KOPT-K1 (cell line): Measurements from ENCODE around the gene YIPF2.

Experiments
- H3K27ac ChIP-seq: fragments of 200-600 bp; sonication (generic); 2 replicates; pipeline ENCODE4 v1.5.1; 2016; ENCODE audit warnings: antibody characterized with exemption, mild to moderate bottlenecking, low read depth, low read length; ENCODE audit not compliant: poor library complexity, severe bottlenecking
- H3K36me3 ChIP-seq: fragments of 200-600 bp; sonication (generic); 2 replicates; pipeline ENCODE4 v1.5.1; 2017; ENCODE audit warnings: antibody characterized with exemption, mild to moderate bottlenecking, low read length, moderate library complexity; ENCODE audit not compliant: insufficient read depth
- H3K9me3 ChIP-seq: fragments of 200-600 bp; sonication (generic); 2 replicates; pipeline ENCODE4 v1.5.1; 2017; ENCODE audit warnings: antibody characterized with exemption, low read length, mild to moderate bottlenecking; ENCODE audit not compliant: insufficient read depth, poor library complexity, severe bottlenecking

The YIPF2 gene

DNA sequence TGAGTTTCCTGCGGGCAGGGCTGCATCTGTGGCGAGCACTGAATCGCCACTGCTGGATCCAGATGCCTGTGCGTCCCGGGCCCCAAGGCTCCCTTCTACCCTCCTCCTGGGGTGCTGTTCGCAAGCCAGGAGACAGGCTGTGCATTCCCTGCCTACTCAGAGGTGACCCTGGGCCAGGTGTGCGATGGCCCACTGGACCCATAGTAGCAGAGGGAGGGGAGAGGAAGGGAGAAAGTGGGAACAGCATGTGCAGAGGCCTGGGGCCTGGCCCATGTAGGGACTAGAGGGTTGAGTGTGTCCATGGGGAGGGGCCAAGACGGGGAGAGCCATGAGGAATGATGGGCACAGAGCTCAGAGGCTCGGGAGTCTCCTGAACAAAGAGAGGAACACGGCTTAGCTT is 29.8 kb downstream of the YIPF2 start:
- Histone ChIP-seq H3K9me3 (peaks cover 9% of the 10 kb centered on the region), H3K36me3 (0 out of 2 replicates have a peak, but pooled peaks cover 5% of the 10 kb centered on the region), H3K27ac (no peak overlapping the region)

DNA sequence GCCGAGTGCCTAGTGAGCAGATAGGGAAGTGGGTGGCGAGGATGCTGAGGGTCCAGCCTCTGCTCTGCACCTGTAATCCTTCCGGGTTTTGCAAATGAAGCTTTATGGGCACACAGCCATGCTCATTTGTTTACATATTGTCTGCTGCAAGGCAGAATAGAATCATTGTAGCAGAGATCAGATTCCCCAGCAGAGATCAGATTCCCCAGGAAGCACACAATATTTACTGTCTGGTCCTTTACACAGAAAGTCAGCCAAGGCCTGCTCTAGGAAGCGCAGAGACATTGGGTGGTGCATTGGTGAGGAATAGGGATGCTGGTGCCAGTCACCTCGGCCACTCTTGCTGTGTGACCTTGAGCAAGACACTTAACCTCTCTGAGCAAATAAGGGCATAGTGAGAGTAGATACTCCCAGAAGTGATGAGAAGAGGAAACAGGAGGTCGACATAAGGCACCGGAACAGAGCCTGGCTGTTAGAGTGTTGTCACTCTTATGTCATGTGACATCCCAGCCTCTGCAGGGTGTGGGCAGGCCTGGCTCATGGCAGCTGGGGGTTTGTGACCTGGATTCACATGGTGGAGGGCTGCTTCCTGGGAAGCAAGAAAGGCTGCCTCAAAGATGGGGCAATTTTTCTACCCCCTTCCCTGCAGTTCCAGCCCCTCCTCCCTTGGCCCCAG is 31.4 kb downstream of the YIPF2 start:
- Histone ChIP-seq H3K36me3 (0 out of 2 replicates have a peak, but pooled peaks cover 5% of the 10 kb centered on the region), H3K9me3 (no peaks in the 10 kb centered on the region), H3K27ac (no peak overlapping the region)

DNA sequence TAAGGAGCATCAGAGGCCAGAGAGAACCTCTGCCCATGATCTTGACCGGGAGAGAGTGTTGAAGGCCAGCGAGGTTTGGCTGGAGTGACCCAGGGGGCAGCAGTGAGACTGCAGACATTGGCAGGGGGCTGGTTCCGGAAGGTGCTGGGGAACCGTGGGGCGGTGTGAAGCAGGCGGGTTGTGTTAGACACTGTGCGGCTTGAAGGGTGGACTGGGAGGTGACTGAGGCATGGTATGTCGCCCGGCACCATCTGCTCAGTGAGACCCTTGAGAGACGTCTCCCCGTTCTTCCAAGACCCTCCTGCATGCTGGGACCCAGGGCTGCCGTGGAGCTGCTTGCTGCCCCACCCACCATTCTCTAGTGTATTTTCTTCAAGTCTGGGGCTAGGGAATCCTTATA is 32.5 kb downstream of the YIPF2 start:
- Histone ChIP-seq H3K36me3 (0 out of 2 replicates have a peak, but pooled peaks cover 5% of the 10 kb centered on the region), H3K9me3 (no peaks in the 10 kb centered on the region), H3K27ac (no peak overlapping the region)

DNA sequence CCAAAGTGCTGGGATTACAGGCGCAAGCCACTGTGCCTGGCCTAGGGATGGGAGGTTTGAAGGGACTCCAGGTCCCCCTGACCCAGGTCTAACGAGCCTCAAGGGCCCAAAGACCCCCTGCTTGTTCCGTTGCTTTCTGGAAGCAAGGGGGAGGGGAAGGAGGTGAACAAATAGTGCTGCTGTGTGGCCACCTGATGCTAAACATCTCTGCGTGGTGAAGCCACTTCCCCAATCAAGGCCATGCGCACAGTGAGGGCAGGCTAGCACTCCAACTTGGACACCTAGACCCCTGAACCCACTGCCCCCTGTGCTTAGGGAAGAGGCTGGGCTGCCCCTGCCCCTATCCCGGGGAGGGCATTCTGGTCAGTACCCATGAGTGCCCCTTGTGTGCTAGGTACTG is 33.1 kb downstream of the YIPF2 start:
- no peak overlapping the region for H3K27ac ChIP-seq
- H3K9me3 ChIP-seq = no peaks in the 10 kb centered on the region
- 0 out of 2 replicates have a peak, but pooled peaks cover 5% of the 10 kb centered on the region for H3K36me3 ChIP-seq

DNA sequence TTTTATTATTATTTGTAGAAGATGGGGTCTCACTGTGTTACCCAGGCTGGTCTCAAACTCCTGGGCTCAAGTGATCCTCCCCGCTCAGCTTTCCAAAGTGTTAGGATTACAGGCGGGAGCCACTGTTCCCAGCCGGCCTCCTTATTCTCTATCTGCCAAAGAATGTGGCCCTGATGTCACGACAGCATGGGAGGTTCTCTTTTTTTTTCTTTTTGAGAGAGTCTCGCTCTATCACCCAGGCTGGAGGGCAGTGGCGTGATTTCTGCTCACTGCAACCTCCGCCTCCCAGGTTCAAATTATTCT is 33.6 kb downstream of the YIPF2 start:
- H3K27ac ChIP-seq = no peak overlapping the region

DNA sequence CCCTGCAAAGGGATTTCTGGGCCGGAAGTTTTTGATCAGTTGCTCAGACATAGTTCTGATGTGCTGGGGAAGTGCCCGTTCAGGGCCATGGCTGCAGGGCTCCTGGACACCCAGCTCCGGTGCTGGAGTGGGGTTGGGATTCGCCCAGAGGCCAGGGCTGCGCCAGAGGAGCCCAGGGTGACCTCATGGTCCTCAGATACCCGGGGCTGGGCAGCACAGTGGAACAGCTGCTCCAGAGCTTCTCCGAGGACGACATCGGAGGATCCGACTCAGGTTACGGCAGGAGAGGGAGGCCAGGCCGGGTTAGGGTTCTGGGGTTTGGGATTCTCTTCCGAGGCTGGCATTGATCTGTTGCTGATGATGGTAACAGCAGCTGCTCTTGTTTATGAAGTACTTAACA is 36.2 kb downstream of the YIPF2 start:
- H3K36me3 ChIP-seq = 0 out of 2 replicates have a peak, but pooled peaks cover 5% of the 10 kb centered on the region
- no peak overlapping the region for H3K27ac ChIP-seq
- H3K9me3 ChIP-seq = no peaks in the 10 kb centered on the region

More for the DNA sequence above, 33.6 kb downstream of the YIPF2 start:
- no peaks in the 10 kb centered on the region for H3K9me3 ChIP-seq
- H3K36me3 ChIP-seq = 0 out of 2 replicates have a peak, but pooled peaks cover 5% of the 10 kb centered on the region

DNA sequence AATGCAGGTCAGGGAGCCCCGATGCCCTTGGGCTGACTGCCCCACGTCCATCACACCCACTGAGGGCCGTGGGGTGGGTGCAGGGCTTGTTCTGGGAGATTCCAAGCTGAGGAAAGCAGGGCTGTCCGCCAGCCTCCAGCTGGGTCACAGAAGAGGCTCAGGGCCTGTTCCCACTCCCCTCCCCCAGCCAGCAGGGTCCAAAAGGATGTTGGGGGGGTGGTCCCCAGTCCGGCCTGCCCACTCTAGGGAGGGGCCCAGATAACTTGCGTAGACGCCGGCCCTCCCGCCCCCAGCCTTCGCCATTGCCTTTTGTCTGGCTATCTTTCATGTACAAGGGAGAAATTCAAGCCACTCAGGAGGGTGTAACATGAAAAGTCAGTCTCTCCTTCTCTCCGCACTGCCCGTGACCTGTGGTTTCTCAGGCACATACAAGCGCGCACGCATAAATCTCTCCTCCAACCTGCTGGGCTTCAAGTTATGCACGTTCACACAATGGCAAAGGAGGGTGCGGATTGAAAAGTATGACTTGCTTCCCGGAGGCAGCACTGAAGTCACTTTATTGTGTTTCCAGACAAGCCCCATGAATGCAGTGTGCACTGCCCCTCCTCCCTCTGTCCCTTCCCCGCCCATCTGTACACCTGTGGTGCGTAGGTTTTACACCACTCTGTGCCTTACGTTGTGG is 36.9 kb downstream of the YIPF2 start:
- Histone ChIP-seq H3K9me3 (no peaks in the 10 kb centered on the region), H3K27ac (no peak overlapping the region), H3K36me3 (0 out of 2 replicates have a peak, but pooled peaks cover 5% of the 10 kb centered on the region)

DNA sequence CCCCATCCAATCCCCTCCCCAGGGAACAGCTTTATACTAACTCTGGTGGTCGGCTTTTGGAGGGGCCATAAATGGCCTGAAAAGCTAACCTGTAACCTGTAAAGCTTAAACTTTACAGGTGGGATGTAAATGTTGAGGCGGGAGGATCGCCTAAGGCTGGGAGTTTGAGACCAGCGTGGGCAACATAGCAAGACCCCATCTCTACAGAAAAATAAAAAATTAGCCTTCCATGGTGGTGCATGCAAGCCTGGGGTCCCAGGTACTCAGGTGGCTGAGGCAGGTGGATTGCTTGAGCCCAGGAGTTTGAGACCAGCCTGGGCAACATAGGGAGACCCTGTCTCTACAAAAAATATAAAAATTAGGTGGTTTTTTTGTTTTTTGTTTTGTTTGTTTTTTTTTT is 38.6 kb downstream of the YIPF2 start:
- no peaks in the 10 kb centered on the region for H3K9me3 ChIP-seq
- no peaks in the 10 kb centered on the region for H3K36me3 ChIP-seq
- H3K27ac ChIP-seq = no peak overlapping the region

DNA sequence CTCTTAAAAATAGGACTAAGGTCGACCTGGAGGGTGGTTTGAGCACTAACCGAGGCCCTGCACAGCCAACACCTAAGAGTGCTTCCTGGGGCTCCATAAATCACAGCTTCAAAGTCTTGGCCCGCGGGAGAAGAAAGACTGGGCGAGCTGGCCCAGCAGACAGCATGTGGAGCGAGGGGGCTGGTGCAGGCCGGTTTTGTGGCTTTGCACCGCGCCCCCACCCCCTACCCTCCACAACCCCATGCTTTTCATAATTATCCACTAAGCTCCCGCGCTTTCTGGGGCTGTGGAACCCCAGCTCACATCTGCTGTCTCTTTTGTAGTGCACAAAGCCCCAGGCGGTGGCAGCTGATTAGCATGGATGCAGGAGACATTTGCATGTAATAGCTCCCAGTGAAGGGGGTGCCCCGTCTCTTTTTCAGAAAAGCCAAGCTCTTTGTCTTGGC is 40.0 kb downstream of the YIPF2 start:
- no peaks in the 10 kb centered on the region for H3K9me3 ChIP-seq
- no peak overlapping the region for H3K27ac ChIP-seq
- no peaks in the 10 kb centered on the region for H3K36me3 ChIP-seq

DNA sequence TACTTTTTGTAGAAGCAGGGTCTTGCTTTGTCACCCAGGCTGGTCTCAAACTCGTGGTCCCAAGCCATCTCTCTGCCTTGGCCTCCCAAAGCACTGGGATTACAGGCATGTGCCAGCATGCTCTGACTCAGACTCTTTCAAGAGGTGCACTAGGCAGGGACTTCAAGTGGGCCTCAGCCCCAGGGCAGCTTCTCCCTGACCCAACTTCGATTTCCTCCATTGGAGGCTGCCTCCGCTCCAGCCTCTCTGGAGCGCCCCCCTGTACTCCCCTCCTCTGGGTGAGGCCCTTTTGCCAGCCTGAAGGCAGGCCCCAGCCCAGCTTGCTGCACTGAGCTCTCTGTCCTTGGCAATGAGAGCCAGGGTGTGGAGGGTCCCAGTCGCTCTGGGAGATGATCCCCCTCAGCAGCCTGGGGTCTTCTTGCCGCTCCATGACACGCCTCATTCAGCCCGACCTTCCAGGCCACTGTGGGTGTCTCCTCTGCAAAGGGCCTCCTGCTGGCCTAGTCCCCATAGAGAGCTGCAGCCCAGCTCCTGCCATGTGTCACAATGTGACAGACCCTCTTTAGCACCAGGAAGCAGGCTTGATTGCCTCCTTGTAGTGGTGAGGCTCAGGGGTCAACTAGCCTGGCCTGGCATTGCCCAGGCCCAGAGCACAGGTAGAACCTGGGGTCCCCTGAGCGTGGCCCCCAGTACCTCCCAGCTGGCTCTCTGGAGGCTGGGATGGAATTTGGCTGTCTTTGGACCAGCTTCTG is 40.6 kb downstream of the YIPF2 start:
- Histone ChIP-seq H3K9me3 (no peaks in the 10 kb centered on the region), H3K27ac (no peak overlapping the region), H3K36me3 (no peaks in the 10 kb centered on the region; the same call in 1 of the 2 replicates)

DNA sequence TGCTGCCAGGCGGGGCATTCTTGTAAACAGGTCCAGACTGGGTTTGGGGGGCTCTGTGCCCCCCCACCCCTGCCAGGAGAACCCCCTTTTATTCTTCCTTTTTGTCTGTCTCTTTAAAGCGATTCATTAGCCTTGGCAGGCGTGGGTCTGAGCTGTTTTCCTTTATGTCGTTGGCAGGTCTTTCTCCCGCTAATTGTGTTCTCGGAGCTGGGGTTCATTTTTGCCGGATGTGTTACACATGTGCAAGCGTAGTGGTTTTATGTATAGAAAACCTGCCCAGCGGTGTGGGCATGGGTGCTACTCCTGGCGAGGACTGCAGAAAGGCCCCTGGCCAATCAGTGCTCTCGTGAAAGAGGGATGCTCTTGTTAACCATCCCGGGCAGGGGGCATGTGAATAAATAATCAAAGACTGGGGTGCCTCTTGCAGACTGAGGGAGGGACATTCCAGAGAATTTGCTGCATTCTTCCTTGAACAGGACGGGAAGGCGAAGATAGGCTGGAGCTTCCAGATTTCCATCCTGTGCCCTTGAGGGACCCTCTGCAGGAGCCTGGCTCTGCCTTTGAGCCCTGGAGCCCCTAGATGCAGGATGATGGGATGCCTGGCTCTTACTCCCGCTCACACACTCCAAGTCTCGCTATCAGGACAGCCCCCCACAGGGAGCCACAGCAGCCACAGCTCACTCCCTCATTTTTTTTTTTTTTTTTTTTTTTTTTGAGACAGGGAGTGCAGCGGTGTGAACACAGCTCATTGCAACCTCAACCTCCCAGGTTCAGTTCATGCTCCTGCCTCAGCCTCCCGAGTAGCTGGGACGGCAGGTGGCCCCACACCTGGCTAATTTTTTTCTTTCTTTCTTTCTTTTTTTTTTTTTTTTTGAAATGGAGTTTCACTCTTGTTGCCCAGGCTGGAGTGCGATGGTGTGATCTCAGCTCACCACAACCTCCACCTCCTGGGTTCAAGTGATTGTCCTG is 43.0 kb downstream of the YIPF2 start:
- Histone ChIP-seq H3K9me3 (no peaks in the 10 kb centered on the region), H3K27ac (no peak overlapping the region), H3K36me3 (no peaks in the 10 kb centered on the region; the same call in 1 of the 2 replicates)

DNA sequence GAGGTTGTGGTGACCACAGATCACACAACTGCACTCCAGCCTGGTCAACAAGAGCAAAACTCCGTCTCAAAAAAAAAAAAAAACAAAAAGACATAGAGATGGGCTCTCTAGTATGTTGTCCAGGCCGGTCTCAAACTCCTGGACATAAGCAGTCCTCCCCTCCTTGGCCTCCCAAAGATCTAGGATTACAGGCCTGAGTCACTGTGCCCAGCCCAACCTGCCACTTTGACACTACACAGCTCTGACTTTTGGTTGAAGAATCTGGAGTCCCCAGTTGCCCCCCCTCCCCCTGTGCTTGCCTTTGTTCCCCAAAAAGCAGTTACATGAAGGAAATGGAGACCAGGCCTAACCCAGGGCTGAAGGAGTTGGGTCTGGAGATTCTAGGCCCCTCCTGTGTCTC is 44.2 kb downstream of the YIPF2 start:
- Histone ChIP-seq H3K9me3 (no peaks in the 10 kb centered on the region), H3K27ac (no peak overlapping the region), H3K36me3 (no peaks in the 10 kb centered on the region; the same call in 1 of the 2 replicates)

DNA sequence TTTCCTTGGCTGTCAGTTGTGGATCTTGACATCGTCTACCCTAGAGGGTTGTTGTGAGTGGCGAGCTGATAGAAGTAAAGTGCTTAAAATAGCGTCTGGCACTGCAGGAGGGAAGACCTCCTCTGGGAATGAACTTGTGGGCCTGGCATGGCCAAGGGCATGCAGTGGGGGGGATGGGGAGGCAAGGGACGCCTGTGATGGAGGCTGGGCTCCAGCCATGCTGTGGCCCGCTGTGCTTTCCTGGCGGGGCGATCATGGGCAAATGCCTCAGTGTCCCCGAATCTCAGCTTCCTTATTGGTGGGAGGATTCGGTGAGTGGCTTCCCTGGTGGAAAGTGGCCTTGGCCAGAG is 46.4 kb downstream of the YIPF2 start:
- no peaks in the 10 kb centered on the region for H3K9me3 ChIP-seq
- no peaks in the 10 kb centered on the region; the same call in 1 of the 2 replicates for H3K36me3 ChIP-seq
- no peak overlapping the region for H3K27ac ChIP-seq

DNA sequence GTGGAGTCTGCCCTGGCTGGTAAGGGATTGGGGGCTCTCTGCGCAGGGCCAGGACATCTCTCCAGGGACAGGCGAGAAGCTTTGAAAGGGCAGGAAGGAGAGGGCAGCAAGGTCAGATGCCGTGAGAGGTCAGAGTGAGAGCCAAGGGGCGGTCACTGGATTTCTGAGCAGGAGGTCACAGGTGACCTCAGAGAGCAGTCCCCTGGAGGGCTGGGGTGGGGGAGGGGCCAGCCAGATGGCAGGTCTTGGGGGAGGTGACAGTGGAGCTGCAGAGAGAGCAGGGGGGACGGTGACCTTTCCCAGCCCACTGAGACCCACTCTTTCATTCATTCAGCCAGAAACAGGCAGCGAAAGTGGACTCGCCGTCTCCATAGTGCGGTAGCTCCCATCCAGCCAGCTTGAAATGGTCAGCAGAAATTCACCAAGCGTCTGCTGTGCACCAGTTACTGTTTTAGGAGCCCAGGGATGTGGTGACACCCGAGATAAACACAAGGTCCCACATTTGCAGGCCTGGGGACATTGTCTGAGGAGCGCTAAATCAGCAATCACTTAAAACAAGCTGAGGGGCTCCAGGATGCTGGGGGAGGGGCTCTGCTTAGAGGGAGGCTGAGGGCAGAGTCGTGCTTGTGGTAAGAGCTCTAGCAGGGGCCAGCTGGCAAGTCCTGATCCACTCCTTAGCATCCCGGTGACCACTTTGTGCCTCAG is 46.9 kb downstream of the YIPF2 start:
- no peak overlapping the region for H3K27ac ChIP-seq
- no peaks in the 10 kb centered on the region; the same call in 1 of the 2 replicates for H3K36me3 ChIP-seq
- H3K9me3 ChIP-seq = no peaks in the 10 kb centered on the region
